A549 treated with dexamethasone at 1 μM for 4 hours (cell line): ENCODE data around the gene PLA2G4A. TPM values are rescaled to one million over a fixed set of nuclear protein-coding genes. Genes with fewer than 3 reads are reported as not detected.

Experiments used
- total RNA-seq: library from RNA; stranded (reverse); fragments of 200-300 nt; extraction: Qiagen RNA extraction; gene quantifications from 5 replicates; pipeline ENCODE4 v1.2.3, GENCODE V29; 2022

Gene PLA2G4A
- total RNA-seq, result 8.8 to 12.1 TPM (median 9.4 TPM) in 5 replicates

GRCh38 chr1:186828611-186829454 is at the start of gene PLA2G4A:
PLA2G4A (plus strand) TSS chr1:186828949; CDS start chr1:186854355, 25,406 bp downstream.

Other genes with a start within 250 kb of the PLA2G4A start
- gene PTGS2, start 148.5 kb upstream of the PLA2G4A start, total RNA-seq, result 3.9 to 7.5 TPM (median 5.1 TPM) in 5 replicates